PC-3 (cell line): ENCODE data around the gene TCF19. TPM values are rescaled to one million over a fixed set of nuclear protein-coding genes. Genes with fewer than 3 reads are reported as not detected.
A peak's percentile ranks its signal among the peaks of the same experiment; 100 is the strongest.

Experiments used
- ATAC-seq: fragments of 200-7000 bp; cut with Tn5 transposase; 2 replicates; pipeline ENCODE4 v1.9.1; 2020; ENCODE audit warnings: mild to moderate bottlenecking, moderate library complexity
- BruUV-seq: library from RNA; stranded (reverse); fragments of 400-500 nt; replicated peaks from 2 replicates; lab custom pipeline; 2021; lab: Mats Ljungman, UMichigan
- CTCF ChIA-PET: fragments of 300-600 bp; sonication (Branson Sonifier 250); formaldehyde crosslinking; loops from one replicate; lab custom pipeline; 2022; ENCODE audit warnings: antibody characterized with exemption; lab: Charles Lee
- POLR2A ChIA-PET: fragments of 300-600 bp; sonication (Branson Sonifier 250); formaldehyde crosslinking; loops from one replicate; lab custom pipeline; 2022; ENCODE audit warnings: antibody characterized with exemption; ENCODE audit not compliant: unreplicated experiment; lab: Charles Lee
- DNase-seq: peaks from one replicate; pipeline ENCODE4 v3.0.0-alpha.2; 2015
- H2AFZ ChIP-seq: fragments of 300-600 bp; sonication (generic); 2 replicates; pipeline ENCODE4 v1.6.0; 2016; ENCODE audit warnings: antibody characterized with exemption, low read length
- H3F3A ChIP-seq: fragments of 300-600 bp; sonication (generic); one replicate; pipeline ENCODE4 v1.6.0; 2017; ENCODE audit warnings: antibody characterized with exemption, low read length, control low read depth, mild to moderate bottlenecking; ENCODE audit not compliant: unreplicated experiment
- H3K27ac ChIP-seq: fragments of 300-600 bp; sonication (generic); 2 replicates; pipeline ENCODE4 v1.5.1; 2016; ENCODE audit warnings: mild to moderate bottlenecking, low read length
- H3K27me3 ChIP-seq: fragments of 300-600 bp; sonication (generic); 2 replicates; pipeline ENCODE4 v1.6.1; 2016; ENCODE audit warnings: low read length, mixed read lengths
- H3K36me3 ChIP-seq: fragments of 300-600 bp; sonication (generic); 2 replicates; pipeline ENCODE4 v1.6.1; 2016; ENCODE audit warnings: low read depth, mixed run types, low read length, mixed read lengths
- H3K4me1 ChIP-seq: fragments of 300-600 bp; sonication (generic); 2 replicates; pipeline ENCODE4 v1.5.1; 2016; ENCODE audit warnings: low read length; ENCODE audit not compliant: insufficient read depth
- H3K4me2 ChIP-seq: fragments of 300-600 bp; sonication (generic); 2 replicates; pipeline ENCODE4 v1.6.0; 2016; ENCODE audit warnings: low read length
- H3K4me3 ChIP-seq: fragments of 300-600 bp; sonication (generic); 2 replicates; pipeline ENCODE4 v1.5.1; 2016; ENCODE audit warnings: mild to moderate bottlenecking, low read length, mixed read lengths
- H3K79me2 ChIP-seq: fragments of 300-600 bp; sonication (generic); 2 replicates; pipeline ENCODE4 v1.6.1; 2017; ENCODE audit warnings: low read length, mixed read lengths
- H3K9ac ChIP-seq: fragments of 300-600 bp; sonication (generic); 2 replicates; pipeline ENCODE4 v1.6.0; 2016; ENCODE audit warnings: mild to moderate bottlenecking, low read length
- H3K9me2 ChIP-seq: fragments of 300-600 bp; sonication (generic); replicated peaks from 2 replicates; pipeline ENCODE4 v1.6.1; 2016; ENCODE audit warnings: mixed run types, low read length, mixed read lengths
- H3K9me3 ChIP-seq: fragments of 300-600 bp; sonication (generic); 2 replicates; pipeline ENCODE4 v1.6.1; 2016; ENCODE audit warnings: low read length, mixed read lengths
- H4K20me1 ChIP-seq: fragments of 300-600 bp; sonication (generic); 2 replicates; pipeline ENCODE4 v1.6.1; 2016; ENCODE audit warnings: low read length, mixed read lengths
- EZH2 ChIP-seq: fragments of 300-600 bp; sonication (generic); IDR thresholded peaks from one replicate; pipeline ENCODE4 v1.6.1; 2017; ENCODE audit warnings: antibody characterized with exemption, mild to moderate bottlenecking, low read length; ENCODE audit not compliant: unreplicated experiment
- EZH2phosphoT487 ChIP-seq: fragments of 300-600 bp; sonication (generic); IDR thresholded peaks from 2 replicates; pipeline ENCODE4 v1.6.1; 2018; ENCODE audit warnings: mild to moderate bottlenecking, antibody characterized with exemption, low read length, borderline replicate concordance
- intact Hi-C: fragments of 100-400 bp; cut with micrococcal nuclease; formaldehyde crosslinking; loops from 2 replicates; pipeline ENCODE4 v1.9.0; 2023
- total RNA-seq: library from RNA; depleted of rRNA; stranded (reverse); fragments of >200 nt; gene quantifications from 2 replicates; pipeline ENCODE4 v1.2.3, GENCODE V29; 2014
- TF ChIP-seq, protein P1 (sequence below): fragments of 300-600 bp; sonication (generic); conservative IDR thresholded peaks from 2 replicates; pipeline ENCODE4 v1.5.1; 2017; ENCODE audit warnings: antibody characterized with exemption, low read depth, mild to moderate bottlenecking, low read length

TCF19 gene
- total RNA-seq, 1 experiment from 2014 or later: 88.6 TPM

DNA sequence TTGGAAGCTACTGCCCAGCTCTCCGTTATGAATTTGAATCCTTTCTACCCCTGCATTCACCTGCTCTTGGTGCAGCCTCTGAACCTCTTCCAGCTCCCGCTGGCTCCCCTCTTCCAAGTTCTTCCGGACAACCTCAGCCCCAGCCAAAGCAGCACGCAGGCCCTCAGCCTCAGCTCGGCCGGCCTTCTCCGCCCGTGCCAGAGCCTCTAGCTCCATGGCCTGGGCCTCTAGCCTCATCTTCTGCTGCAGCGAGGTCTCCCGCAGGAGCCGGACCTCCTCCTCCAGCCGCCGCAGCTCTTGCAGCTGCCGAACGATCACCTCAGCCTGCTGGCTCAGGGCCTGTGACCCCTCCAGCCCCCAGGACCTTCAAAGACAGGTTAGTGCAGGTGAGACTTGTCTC lies 4.0 kb upstream of the TCF19 start:
- Histone ChIP-seq H3K36me3 (0 out of 2 replicates have a peak, but pooled peaks cover 5% of the 10 kb centered on the region), H2AFZ (no peak overlapping the region), H3K27ac (no peak overlapping the region), H3K9me2 (no peaks in the 10 kb centered on the region), H3K4me1 (peaks cover 8% of the 10 kb centered on the region), H3K4me3 (no peak overlapping the region), H3K79me2 (peaks cover 20% of the 10 kb centered on the region), H4K20me1 (no peaks in the 10 kb centered on the region), H3F3A (no peaks in the 10 kb centered on the region), H3K9me3 (no peaks in the 10 kb centered on the region), H3K27me3 (no peaks in the 10 kb centered on the region), H3K4me2 (no peak overlapping the region), H3K9ac (no peak overlapping the region)
- TF ChIP-seq EZH2phosphoT487 (no peak), EZH2 (no peak)
- TF ChIP-seq, protein P1, sequence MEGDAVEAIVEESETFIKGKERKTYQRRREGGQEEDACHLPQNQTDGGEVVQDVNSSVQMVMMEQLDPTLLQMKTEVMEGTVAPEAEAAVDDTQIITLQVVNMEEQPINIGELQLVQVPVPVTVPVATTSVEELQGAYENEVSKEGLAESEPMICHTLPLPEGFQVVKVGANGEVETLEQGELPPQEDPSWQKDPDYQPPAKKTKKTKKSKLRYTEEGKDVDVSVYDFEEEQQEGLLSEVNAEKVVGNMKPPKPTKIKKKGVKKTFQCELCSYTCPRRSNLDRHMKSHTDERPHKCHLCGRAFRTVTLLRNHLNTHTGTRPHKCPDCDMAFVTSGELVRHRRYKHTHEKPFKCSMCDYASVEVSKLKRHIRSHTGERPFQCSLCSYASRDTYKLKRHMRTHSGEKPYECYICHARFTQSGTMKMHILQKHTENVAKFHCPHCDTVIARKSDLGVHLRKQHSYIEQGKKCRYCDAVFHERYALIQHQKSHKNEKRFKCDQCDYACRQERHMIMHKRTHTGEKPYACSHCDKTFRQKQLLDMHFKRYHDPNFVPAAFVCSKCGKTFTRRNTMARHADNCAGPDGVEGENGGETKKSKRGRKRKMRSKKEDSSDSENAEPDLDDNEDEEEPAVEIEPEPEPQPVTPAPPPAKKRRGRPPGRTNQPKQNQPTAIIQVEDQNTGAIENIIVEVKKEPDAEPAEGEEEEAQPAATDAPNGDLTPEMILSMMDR: no peak
- no peak for DNase-seq
- intact Hi-C loops: no loop called here
- no peak for ATAC-seq
- ChIA-PET POLR2A (no interaction called here), CTCF (no interaction called here)
- no TSS peak for BruUV-seq

- TF ChIP-seq, protein P1: no peak
- TF ChIP-seq EZH2: no peak
- TF ChIP-seq EZH2phosphoT487: no peak
- Histone ChIP-seq H3K27me3 (no peaks in the 10 kb centered on the region), H3K4me1 (peaks cover 17% of the 10 kb centered on the region), H3K9me3 (no peaks in the 10 kb centered on the region), H3K79me2 (peaks cover 37% of the 10 kb centered on the region), H3K4me3 (no peak overlapping the region; the same call in 1 of the 2 replicates), H3K9ac (peak overlapping the region; percentile 89; the same call in 1 of the 2 replicates), H2AFZ (no peak overlapping the region), H3K4me2 (peak overlapping the region; percentile 95; the same call in 1 of the 2 replicates), H4K20me1 (no peaks in the 10 kb centered on the region), H3K9me2 (no peaks in the 10 kb centered on the region), H3K27ac (no peak overlapping the region), H3F3A (no peaks in the 10 kb centered on the region), H3K36me3 (0 out of 2 replicates have a peak, but pooled peaks cover 9% of the 10 kb centered on the region)
- ATAC-seq (no peak), DNase-seq (no peak)
- ChIA-PET POLR2A (no interaction called here), CTCF (no interaction called here)
- intact Hi-C loops: no loop called here
- BruUV-seq: no TSS peak
Observed at GRCh38 chr6:31156641-31157040, 1.7 kb upstream of the TCF19 start.

DNA sequence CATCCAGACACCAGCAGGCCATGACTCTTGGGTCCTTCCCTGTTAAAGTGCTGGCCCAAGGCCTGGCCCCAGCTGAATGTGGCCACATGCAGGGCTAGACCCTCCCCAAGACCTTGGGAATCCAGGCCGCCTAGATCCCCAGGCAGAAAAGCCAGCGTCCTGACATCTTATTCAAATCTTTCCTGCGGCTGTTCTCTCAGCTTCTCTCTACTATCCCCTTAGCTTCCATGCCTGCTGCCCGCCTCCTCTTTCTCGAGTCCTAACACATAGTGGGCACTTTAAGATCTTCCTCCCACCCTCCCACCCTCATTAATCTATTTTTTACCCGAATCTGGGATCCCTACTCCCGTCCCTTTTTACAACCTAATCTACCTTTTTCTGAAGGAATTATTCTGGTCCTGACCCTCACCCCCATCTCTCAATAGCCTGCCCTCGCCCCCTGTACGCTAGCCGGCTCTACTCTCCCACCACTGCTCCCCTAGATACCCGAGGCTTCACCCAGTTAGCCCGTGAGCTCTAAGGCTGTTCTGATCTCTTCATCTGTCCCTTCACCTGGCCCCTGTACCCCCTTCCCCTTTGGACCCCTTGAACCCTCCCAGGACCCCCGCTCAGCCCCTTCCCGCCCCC lies 763 bp upstream of the TCF19 start, which contains the start of gene CCHCR1:
CCHCR1 (minus strand) TSS at position 290 of the 627 bp plus-strand sequence; CDS start at position 88, 202 bp downstream.
- ChIA-PET POLR2A (interaction anchor here (0.6 to 1.0 kb wide), 2 partner anchors 18 to 39 kb away, joined by 3 to 5 read pairs; no protein-coding TSS in a partner anchor), CTCF (interaction anchor here (0.6 kb wide), 1 partner anchor 241 kb away, joined by 4 read pairs; no protein-coding TSS in a partner anchor)
- Histone ChIP-seq H3K9me3 (no peaks in the 10 kb centered on the region), H3K27ac (peak within 1 kb of the TSS; percentile 4; the same call in 1 of the 2 replicates), H3K27me3 (no peaks in the 10 kb centered on the region), H3F3A (no peaks in the 10 kb centered on the region), H4K20me1 (no peaks in the 10 kb centered on the region), H3K36me3 (peaks cover 16% of the 10 kb centered on the region; the same call in 1 of the 2 replicates), H3K4me3 (peak within 1 kb of the TSS; percentile 88), H3K9me2 (no peaks in the 10 kb centered on the region), H3K4me1 (peaks cover 17% of the 10 kb centered on the region), H3K9ac (peak within 1 kb of the TSS; percentile 89), H3K4me2 (peak within 1 kb of the TSS; percentile 95), H3K79me2 (peaks cover 37% of the 10 kb centered on the region), H2AFZ (peak within 1 kb of the TSS; percentile 94)
- TF ChIP-seq EZH2 (no peak), EZH2phosphoT487 (no peak)
- TF ChIP-seq, protein P1: no peak
- no peak for DNase-seq
- peak; percentile 14 for ATAC-seq
- intact Hi-C loops: loop anchor here (2.0 kb wide), 1 partner anchor 35 kb away; no protein-coding TSS in a partner anchor
- BruUV-seq: no TSS peak
